DMS53 (cell line): ENCODE data around the gene CLEC10A.
A peak's percentile ranks its signal among the peaks of the same experiment; 100 is the strongest.
"Not testable (repeated sequence)": the region's sequence is repeated elsewhere in the genome, so short reads cannot be mapped to it uniquely, and the experiment has no call there.

ENCODE experiments used
- DNase-seq: peaks from one replicate; lab custom pipeline; 2025; lab: John Stamatoyannopoulos, UW

Gene CLEC10A

GRCh38 chr17:7074931-7075330 lies 5.1 kb downstream of the CLEC10A start:
- DNase-seq, result no peak

DNA sequence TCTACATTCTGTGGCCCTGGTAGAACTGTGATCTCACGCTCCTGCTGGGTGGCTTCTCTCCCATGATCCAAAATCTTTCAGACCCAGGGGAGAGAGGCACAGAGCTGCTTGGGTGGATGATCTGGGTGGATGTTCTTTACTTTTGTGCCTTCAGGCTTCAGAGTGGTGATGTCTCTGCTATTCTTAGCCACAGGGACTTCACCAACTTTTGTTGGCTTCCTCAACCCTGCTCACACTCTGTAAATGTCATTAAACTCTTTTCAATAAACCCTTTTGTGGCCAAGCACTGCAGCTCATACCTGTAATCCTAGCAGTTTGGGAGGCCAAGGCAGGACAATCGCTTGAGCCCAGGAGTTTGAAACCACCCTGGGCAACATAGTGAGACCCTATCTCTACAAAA lies 7.6 kb downstream of the CLEC10A start:
- DNase-seq, result no peak

GRCh38 chr17:7070712-7071111 lies 9.3 kb downstream of the CLEC10A start:
- no peak for DNase-seq

- DNase-seq, result no peak
Observed at GRCh38 chr17:7068268-7068667, 11.8 kb downstream of the CLEC10A start.

GRCh38 chr17:7067198-7067597 lies 12.9 kb downstream of the CLEC10A start:
- DNase-seq, result no peak

GRCh38 chr17:7064261-7064660 lies 15.8 kb downstream of the CLEC10A start:
- no peak for DNase-seq

DNA sequence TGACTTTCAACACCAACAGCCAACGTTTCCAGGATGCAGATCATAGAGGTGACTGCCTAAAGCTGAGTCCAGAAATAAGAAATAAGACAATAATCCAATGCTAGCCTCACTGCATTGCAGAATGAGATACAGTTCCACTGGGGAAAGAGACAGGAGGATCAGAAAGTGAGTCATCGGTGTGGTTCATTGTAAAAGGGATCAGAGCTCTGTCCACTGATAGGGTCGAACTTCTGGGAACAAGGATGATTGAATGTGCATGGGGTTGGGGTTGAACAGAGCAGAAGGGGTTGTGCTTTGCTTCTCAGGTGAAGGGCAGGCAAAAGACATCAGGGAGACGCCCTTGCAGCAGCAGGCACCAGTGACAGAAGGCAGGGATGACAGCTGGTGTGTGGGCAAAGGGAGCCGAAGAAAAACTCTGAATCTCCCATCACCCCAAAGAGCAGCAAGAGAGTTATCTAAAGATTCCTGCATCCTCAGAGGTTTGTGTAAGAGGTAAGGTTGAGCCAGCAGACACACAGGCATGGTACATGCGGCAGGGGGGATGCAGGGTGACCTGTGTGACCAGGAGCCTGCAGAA lies 16.4 kb downstream of the CLEC10A start:
- no peak for DNase-seq

DNA sequence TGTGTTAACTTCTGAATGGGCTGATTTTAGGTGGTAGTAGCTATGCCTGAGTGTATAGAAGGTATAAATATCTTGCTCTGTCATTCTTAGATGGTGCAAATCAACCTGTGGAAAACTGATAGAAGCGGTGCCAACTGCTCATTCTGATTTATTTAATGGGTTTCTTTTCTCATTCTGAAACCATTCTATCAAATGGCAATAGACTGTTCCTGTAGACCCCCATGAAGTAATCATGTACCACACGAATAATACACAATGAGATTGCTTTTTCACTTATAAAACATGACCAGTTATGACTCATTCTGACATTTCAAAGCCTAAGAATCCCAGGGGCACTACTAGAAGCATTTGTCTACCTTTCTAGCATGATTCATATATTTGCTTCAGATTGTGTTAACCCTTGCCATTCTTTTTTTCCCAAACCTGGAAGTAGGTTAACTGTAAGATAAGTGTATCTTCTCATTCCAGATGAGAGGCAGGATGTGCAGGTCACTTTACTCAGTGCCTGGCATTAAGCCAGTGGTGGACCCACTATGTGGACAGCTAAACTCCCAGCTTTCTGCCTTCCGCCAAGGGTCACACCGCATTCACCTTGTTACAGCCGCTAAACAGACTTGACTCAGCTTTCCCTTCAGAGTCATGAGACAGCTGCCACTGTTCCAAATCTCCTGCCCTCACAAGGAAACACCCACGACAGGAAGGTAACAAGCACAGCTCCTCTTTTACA lies 19.7 kb downstream of the CLEC10A start:
- DNase-seq, result peak; percentile 80

DNA sequence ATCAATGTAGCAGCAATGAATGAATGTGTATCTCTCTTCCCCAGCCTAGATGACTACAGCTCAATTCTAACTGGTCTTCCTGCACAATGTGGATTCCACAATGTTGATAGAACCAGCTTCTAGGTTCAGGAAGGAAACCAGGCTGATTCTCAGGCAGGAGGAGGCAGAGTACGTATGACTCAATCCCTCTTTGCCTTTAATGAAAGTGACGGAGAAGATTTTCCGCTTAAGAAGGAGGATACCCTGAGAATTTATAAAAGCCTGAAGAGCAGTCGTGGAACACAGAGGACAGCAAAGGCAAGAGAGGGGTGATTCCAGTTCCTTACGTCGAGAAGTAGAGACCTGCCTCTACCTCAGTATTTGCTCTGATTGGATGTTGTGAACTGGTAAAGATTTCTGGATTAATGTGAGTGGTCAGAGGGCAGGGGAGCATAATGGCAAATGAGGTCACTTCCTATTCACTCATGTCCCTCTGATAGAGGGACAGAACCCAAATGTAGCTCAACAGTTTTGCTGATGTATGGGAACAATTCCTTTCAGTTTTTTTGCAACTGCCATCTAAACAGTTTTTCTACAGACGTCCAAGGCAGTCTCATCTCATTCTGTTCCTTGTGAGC lies 21.1 kb downstream of the CLEC10A start:
- no peak for DNase-seq

DNA sequence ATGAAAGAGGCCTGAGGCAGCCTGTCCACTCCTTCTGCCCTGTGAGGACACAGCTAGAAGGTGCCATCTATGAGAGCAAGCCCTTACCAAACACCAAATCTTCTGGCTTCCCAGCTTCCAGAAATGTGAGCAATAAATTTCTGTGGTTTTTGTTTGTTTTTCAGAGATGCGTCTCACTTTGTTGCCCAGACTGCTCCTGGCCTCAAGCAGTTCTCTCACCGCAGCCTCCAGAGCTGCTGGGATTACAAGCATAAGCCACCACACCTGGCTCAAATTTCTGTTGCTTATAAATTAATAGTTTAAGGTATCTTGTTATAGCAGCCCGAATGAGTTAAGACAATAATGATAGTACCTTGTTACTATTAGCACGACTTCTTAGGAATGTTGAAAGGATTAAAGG lies 23.7 kb downstream of the CLEC10A start:
- DNase-seq, result no peak

- not testable (repeated sequence) for DNase-seq
Observed at GRCh38 chr17:7050583-7050982, 29.5 kb downstream of the CLEC10A start.

- DNase-seq, result no peak
Observed at GRCh38 chr17:7048968-7049367, 31.1 kb downstream of the CLEC10A start.

DNA sequence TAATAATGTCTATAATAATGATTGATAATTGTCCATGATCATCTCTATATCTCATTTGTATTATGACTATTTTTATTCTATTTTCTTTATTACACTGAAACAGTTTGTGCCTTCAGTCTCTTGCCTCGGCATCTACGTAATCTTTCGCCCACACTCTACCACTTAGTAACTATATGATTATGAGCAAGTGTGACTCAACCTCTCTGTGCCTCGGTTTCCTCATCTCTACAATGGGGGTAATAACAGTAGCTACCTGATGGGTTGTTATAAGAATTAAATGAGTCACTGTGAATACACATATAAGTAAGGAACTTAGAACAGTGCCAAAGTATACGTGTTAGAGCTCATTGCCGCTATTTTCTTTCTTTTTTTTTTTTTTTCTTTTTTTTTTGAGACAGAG lies 32.5 kb downstream of the CLEC10A start:
- DNase-seq, result no peak

GRCh38 chr17:7046725-7047397 lies 33.2 kb downstream of the CLEC10A start:
- peak; percentile 77 for DNase-seq

DNA sequence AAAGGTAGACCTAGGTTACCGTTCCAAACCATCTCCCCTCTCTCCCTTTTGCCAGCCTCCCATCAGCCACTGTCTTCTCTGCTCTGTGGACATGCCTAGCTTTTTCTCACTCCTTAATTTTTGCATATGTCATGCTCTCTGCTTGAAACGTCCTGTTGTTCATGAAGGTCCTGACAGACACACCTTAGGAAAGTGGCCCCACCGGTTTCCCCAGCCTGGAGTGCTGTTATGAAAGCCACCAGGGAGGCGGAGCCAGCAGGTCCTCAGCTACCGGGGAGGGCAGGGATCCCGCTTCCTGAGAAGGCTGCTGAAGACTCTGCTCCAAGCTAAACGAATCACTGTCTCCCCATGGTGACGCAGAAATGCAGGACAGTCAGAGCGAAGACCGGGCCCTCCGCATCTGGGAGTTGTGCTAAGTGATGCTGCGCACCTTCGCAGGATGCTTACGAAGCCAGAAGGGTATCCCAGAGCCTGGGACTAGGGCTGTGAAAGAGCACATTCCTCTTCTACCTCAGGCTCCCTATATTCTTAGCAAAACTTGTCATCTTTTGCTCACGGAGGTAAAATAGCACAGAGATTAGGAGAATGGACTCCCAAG lies 33.8 kb downstream of the CLEC10A start:
- peak; percentile 96 for DNase-seq

DNA sequence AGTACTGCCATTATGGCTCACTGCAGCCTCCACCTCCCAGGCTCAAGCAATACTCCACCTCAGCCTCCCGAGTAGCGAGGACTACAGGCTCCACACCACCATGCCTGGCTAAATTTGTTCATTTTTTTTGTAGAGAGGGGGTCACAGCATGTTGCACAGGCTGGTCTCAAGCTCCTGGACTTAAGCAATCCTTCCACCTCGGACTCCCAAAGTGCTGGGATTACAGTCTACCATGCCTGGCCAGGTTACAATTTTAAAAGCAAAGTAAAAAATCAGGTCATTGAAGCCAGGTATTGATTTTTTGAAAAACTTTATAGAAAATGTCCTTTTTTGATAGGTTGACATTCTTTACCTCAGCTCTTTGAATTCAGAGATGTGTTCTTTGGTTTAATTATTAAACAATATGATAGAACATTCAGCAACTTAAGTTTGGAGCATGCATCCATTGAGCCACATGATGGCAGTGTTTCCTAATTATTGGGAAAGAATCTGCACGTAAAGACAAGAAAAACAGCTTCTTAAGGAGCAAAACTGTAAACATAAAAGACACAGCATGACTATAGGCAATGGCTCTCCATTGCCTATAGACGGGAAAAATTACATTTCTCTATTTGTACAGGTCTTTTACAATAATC lies 34.4 kb downstream of the CLEC10A start:
- DNase-seq, result peak; percentile 90

GRCh38 chr17:7043497-7044198 lies 36.4 kb downstream of the CLEC10A start, which contains the start of gene SLC16A11:
SLC16A11 (minus strand) TSS chr17:7044092; CDS start chr17:7043513, 579 bp downstream.
- DNase-seq, result peak; percentile 84

DNA sequence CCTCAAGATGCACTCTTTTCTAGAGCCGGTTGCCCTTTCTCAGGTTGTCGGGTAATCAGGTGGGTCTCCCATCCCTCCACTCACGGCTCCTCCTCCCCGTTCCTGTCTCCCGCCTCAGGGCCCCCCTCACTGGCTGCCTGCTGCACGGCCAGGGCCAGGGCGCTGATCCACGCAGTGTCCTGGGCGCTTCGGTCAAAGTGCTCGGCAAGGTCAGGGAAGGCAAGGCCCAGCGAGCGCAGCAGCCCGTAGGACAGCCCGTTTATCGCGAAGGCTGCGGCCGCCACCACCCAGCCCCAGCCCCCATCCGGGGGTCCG lies 36.9 kb downstream of the CLEC10A start:
- peak; percentile 77 for DNase-seq

DNA sequence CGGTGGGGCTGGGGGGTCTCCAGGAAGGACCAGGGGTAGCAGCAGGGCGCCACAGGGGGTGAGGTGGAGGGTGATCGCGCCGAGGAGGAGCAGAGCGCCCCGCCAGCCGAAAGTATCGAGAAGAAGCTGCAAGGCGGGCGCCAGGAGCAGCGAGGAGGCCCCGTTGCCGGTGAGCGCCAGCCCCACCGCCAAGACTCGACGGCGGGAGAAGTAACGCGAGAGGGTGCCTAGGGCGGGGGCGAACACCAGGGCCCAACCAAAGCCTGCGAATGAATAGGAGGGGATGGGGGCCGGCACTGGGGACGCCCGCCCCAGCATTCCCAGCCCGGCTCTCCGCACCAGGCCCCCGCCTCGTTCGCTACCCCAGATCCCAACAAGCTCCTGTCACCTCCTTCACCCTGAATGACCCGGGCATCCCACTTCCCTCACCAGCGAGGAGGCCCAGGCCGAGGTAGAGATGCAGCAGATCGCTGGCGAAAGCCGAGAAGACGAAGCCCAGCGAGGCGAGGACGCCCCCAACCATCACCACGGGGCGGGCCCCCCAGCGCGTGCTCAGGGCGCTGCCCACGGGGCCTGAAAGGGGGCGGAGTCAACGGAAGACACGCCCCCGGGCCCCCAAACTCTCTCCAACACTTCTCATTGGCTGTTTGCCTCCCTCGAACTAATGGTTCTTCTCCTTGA lies 37.4 kb downstream of the CLEC10A start:
- peak; percentile 47 for DNase-seq

GRCh38 chr17:7041607-7042500 lies 38.2 kb downstream of the CLEC10A start:
- DNase-seq, result no peak
